GM19025 (cell line): ENCODE results near the gene TMEM222.
"Not testable (repeated sequence)": the region's sequence is repeated elsewhere in the genome, so short reads cannot be mapped to it uniquely, and the experiment has no call there.

Source experiments
- ATAC-seq: cut with Tn5 transposase; IDR thresholded peaks from one replicate; pipeline ENCODE4 v1.9.1; 2021; ENCODE audit warnings: mild to moderate bottlenecking, low read depth, moderate library complexity; ENCODE audit not compliant: unreplicated experiment

Gene TMEM222

GRCh38 chr1:27321813-27322568 is at the start of gene TMEM222:
TMEM222 (plus strand) TSS chr1:27322163; CDS start chr1:27322198, 35 bp downstream.
- ATAC-seq: peak; percentile 96

GRCh38 chr1:27274204-27274603 is 47.8 kb upstream of the TMEM222 start:
- ATAC-seq: no peak

GRCh38 chr1:27275696-27276095 is 46.3 kb upstream of the TMEM222 start:
- no peak for ATAC-seq

- no peak for ATAC-seq
Observed at GRCh38 chr1:27284425-27285273, 37.3 kb upstream of the TMEM222 start.

GRCh38 chr1:27285274-27285660 is 36.7 kb upstream of the TMEM222 start:
- ATAC-seq: no peak

GRCh38 chr1:27285821-27286220 is 36.1 kb upstream of the TMEM222 start:
- not testable (repeated sequence) for ATAC-seq

GRCh38 chr1:27289125-27289524 is 32.8 kb upstream of the TMEM222 start:
- ATAC-seq: not testable (repeated sequence)

- no peak for ATAC-seq
Observed at GRCh38 chr1:27290581-27290980, 31.4 kb upstream of the TMEM222 start.

- ATAC-seq: no peak
Observed at GRCh38 chr1:27292106-27292505, 29.9 kb upstream of the TMEM222 start.

- no peak for ATAC-seq
Observed at GRCh38 chr1:27293915-27294314, 28.0 kb upstream of the TMEM222 start.

GRCh38 chr1:27296773-27297291 is 25.1 kb upstream of the TMEM222 start:
- ATAC-seq: no peak

GRCh38 chr1:27297903-27298302 is 24.1 kb upstream of the TMEM222 start:
- no peak for ATAC-seq

GRCh38 chr1:27298632-27299384 is 23.2 kb upstream of the TMEM222 start:
- ATAC-seq: no peak

- no peak for ATAC-seq
Observed at GRCh38 chr1:27299385-27300271, 22.3 kb upstream of the TMEM222 start.

- ATAC-seq: no peak
Observed at GRCh38 chr1:27300341-27301051, 21.5 kb upstream of the TMEM222 start.

- no peak for ATAC-seq
Observed at GRCh38 chr1:27301052-27301422, 20.9 kb upstream of the TMEM222 start.

GRCh38 chr1:27301582-27302199 is 20.3 kb upstream of the TMEM222 start:
- ATAC-seq: no peak

GRCh38 chr1:27302612-27303011 is 19.4 kb upstream of the TMEM222 start:
- no peak for ATAC-seq

GRCh38 chr1:27303509-27303908 is 18.5 kb upstream of the TMEM222 start:
- no peak for ATAC-seq
